HG03575 (cell line): ENCODE data around the gene WBP2.

Experiments used
- ATAC-seq: cut with Tn5 transposase; IDR thresholded peaks from one replicate; pipeline ENCODE4 v1.9.1; 2021; ENCODE audit not compliant: unreplicated experiment, insufficient number of reproducible peaks, low FRiP score; ENCODE audit errors: extremely low read depth

WBP2 gene

DNA sequence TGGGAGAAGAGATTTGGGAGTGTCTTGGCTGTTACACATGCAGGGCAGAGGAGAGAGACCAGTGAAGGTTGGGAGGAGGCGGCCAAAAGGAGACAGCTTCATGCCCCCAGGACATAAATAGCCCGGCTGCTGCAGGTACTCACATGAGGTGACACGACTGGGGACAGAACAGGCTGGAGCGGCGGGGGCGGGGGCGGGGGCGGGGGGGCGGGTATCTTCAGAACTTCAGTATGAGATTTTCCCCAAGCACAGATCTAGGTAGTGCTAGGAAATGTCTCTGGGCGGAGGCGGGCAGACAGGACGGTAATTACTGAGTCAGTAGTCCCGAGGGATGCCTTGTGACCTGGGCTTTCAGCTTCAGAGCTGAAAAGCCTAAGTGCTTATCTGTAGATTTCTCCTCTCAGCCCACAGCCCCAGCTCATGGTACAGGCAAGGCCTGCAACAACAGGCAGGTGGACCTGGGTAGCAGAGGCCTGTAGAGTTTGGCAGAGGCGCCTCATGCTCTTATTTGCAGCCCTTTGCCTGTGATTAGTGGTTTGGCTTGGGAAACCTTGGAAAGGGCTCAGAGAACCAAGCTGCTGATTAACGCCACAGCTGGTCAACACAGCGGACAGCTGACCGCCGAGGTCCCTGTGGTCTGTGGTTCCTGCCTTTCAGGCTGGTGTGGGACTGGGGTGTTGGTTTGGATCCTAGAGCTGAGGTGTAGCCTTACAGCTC is 46.1 kb downstream of the WBP2 start:
- no peak for ATAC-seq

DNA sequence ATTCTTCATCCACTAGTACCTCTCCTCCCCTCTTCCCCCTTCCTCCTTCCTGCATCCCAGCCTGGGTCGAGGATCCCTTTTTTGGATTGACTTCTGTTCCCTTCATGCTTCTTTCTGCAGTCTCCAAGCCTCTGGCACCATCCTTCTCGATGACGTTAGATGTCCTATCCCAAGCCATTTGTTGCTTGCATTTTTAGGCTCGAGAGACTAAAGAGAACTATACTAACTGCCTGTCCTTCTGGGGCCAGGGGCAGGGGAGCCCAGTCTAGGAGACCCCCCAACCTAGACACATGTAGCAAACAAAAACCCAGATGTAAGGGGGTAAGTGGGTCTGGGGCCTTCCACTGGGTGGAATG is 46.6 kb downstream of the WBP2 start:
- no peak for ATAC-seq

DNA sequence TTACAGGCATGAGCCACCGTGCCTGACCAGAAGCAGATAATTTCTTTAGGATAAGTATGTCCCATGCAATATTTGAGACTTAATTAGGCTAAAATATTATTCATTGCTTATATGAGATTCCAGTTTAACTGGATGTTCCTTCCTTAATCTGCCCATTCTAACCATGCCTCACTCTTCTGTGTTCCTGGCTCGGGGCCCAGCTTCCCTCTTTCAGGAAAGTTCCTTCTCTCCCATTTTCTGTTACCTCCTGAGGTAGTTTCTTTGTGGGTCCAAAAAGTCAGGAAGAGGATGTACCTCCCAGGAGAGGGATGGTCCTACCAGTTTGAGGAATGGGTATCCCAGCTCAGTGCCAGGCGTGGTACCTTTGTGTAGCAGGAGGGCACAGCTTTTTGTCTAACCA is 47.3 kb downstream of the WBP2 start:
- no peak for ATAC-seq

GRCh38 chr17:75806822-75807500 is 48.2 kb downstream of the WBP2 start:
- no peak for ATAC-seq

- no peak for ATAC-seq
Measured at GRCh38 chr17:75803883-75804282, 51.3 kb downstream of the WBP2 start.

GRCh38 chr17:75799402-75799801 is 55.7 kb downstream of the WBP2 start:
- ATAC-seq, result no peak

- no peak for ATAC-seq
Measured at GRCh38 chr17:75795820-75796607, 59.1 kb downstream of the WBP2 start.
